ENCODE measurements around the gene GOLGA6L10. TPM values are rescaled to one million over a fixed set of nuclear protein-coding genes. Genes with fewer than 3 reads are reported as not detected.
"Not testable (repeated sequence)": the region's sequence is repeated elsewhere in the genome, so short reads cannot be mapped to it uniquely, and the experiment has no call there.

GOLGA6L10 gene
- total RNA-seq, 1 donor from 2014 or later = 1.2 TPM

DNA sequence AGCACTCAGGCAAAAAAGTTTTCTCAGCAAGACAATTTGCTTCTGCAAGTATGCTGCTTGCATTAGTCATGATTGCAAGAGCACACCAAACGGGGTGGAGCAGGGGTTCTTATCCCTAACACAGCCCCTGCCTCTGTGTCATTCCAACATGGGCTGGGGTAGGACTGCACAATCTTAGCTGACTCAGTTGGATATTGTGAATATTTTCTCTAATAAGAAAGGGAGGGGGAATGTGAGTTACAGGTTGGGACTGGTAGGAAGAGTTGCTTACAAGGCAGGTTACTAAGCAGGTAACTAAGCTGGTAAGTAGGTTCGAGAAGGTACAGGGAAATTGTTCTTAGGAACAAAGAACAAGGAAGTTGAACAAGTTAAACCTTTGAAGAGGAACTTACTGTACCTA lies 24.4 kb upstream of the GOLGA6L10 start:
- H3K27ac Mint-ChIP-seq; H3K4me3 Mint-ChIP-seq; ATAC-seq (ENCODE audit: low read depth): not testable (repeated sequence)

DNA sequence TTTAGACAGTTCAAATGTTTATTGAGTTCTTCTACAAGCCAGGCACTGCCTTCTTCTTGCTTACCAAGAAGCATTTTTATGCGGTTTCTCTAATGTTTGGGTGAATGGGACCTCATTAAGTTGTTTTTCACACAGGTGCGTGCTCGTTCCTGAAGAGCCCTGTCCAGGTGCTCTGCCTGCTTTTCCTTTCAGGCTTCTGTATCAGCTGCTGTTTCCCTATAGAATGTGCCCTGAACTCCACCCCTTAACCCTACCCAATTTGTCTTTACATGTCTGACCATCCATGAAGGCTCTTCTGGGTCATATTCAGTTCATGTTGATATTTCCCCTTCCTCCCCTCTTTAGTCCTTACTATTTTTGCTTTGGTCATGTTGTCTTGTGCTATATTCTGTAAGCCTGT lies 22.4 kb upstream of the GOLGA6L10 start:
- ATAC-seq (ENCODE audit: low read depth) = no peak
- DNase-seq = no peak
- Mint-ChIP-seq H3K27ac (no peak overlapping the region), H3K9me3 (no peaks in the 10 kb centered on the region), H3K27me3 (peaks cover 4% of the 10 kb centered on the region), H3K36me3 (ENCODE audit: low read depth) (no peaks in the 10 kb centered on the region), H3K4me1 (peaks cover 2% of the 10 kb centered on the region), H3K4me3 (no peak overlapping the region)
- intact Hi-C loops (cut with micrococcal nuclease) = no loop called here
- TF ChIP-seq CTCF (IDR thresholded peaks at IDR 0.05) = no peak
- ChIA-PET CTCF (no interaction called here), POLR2A (no interaction called here)

More for the DNA sequence above, 24.4 kb upstream of the GOLGA6L10 start:
- H3K9me3 Mint-ChIP-seq; DNase-seq; POLR2A ChIA-PET; CTCF ChIA-PET; H3K4me1 Mint-ChIP-seq; H3K27me3 Mint-ChIP-seq; intact Hi-C loops (cut with micrococcal nuclease); H3K36me3 Mint-ChIP-seq (ENCODE audit: low read depth): not testable (repeated sequence)

- H3K9me3 Mint-ChIP-seq; ATAC-seq (ENCODE audit: low read depth); POLR2A ChIA-PET; CTCF ChIA-PET; DNase-seq; H3K36me3 Mint-ChIP-seq (ENCODE audit: low read depth); H3K27ac Mint-ChIP-seq; H3K4me1 Mint-ChIP-seq; intact Hi-C loops (cut with micrococcal nuclease); H3K27me3 Mint-ChIP-seq; H3K4me3 Mint-ChIP-seq: not testable (repeated sequence)
Observed at GRCh38 chr15:82367790-82368189, 18.5 kb upstream of the GOLGA6L10 start.

DNA sequence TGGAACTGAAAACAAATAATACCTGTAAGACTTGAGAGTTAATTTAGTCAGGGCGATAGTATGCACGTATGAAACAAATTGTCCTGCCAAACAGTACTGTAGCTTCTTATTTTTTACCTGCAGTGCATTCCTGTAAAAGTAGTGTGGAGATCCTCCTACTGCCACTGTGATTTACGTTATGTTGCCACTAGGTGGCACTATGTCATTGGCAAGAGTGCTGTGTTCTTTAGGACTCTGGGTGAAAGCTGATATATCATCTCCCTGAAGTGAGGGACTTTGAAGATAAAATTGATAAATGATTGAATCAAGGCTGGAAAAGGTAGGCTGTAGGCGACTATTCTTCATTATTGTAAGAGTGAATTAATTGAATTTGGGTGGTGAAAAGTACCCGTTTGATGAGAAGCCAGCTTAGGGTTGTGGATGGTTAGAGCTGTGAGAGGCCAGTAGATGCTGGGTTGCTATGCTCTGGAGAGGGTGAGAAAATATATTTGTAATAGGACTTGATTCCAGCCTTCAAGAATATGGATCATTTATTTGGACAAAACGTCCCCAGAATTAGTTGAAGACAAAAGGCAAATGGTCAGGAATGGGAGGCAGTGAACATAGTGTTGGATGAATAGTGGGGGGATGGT lies 16.5 kb upstream of the GOLGA6L10 start:
- intact Hi-C loops (cut with micrococcal nuclease); H3K27ac Mint-ChIP-seq: not testable (repeated sequence)

DNA sequence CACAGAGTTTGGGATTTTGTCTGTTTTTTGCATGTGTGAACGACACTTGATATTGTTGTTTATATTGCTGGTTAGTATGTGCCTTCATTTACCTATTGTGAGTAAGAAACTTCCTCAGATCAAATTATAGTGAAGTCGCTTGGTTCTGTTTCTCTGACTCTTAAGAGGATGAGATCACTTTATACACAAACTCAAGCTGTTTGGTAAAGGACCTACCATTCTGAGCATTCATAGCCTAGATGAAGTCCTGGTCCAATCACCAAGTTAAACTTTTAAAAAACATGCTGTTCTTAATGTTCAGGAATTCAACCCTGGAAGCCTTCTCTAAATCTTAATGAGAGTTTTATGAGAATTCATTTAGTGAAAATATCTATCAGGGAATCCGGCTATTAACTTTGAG lies 15.3 kb upstream of the GOLGA6L10 start:
- H3K27ac Mint-ChIP-seq; H3K27me3 Mint-ChIP-seq; CTCF ChIA-PET; H3K36me3 Mint-ChIP-seq (ENCODE audit: low read depth); POLR2A ChIA-PET; intact Hi-C loops (cut with micrococcal nuclease); H3K9me3 Mint-ChIP-seq; DNase-seq; H3K4me3 Mint-ChIP-seq; H3K4me1 Mint-ChIP-seq; ATAC-seq (ENCODE audit: low read depth): not testable (repeated sequence)

More for the DNA sequence above, 16.5 kb upstream of the GOLGA6L10 start:
- H3K27me3 Mint-ChIP-seq; DNase-seq; H3K4me1 Mint-ChIP-seq; H3K4me3 Mint-ChIP-seq; CTCF ChIA-PET; H3K9me3 Mint-ChIP-seq; H3K36me3 Mint-ChIP-seq (ENCODE audit: low read depth); POLR2A ChIA-PET: not testable (repeated sequence)
- peak; percentile 93 for ATAC-seq (ENCODE audit: low read depth)

DNA sequence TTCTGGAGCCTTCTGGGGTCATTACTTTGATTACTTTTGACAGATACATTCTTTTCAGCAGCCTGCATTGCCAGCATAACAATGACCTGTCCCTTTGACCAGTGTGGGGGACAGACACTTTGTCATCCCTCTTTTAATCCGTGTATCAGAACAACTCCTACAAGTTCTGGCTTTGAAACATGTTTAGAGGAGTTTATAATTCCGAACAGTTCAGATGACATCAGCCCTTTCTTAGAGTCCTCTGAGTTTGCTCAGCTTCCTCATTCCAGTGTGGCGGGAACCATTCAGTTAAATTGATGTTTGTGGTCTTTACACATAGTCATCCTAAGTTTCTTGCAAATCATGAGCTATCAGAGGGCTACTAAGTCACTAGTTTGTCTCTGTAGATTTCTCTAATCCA lies 13.5 kb upstream of the GOLGA6L10 start:
- CTCF ChIA-PET; H3K9me3 Mint-ChIP-seq; ATAC-seq (ENCODE audit: low read depth); H3K4me3 Mint-ChIP-seq; H3K4me1 Mint-ChIP-seq; H3K27ac Mint-ChIP-seq; POLR2A ChIA-PET; H3K36me3 Mint-ChIP-seq (ENCODE audit: low read depth); H3K27me3 Mint-ChIP-seq; DNase-seq; intact Hi-C loops (cut with micrococcal nuclease): not testable (repeated sequence)

- H3K4me1 Mint-ChIP-seq; H3K9me3 Mint-ChIP-seq; H3K36me3 Mint-ChIP-seq (ENCODE audit: low read depth); H3K27me3 Mint-ChIP-seq; ATAC-seq (ENCODE audit: low read depth); CTCF ChIA-PET; H3K4me3 Mint-ChIP-seq; intact Hi-C loops (cut with micrococcal nuclease); DNase-seq; POLR2A ChIA-PET; H3K27ac Mint-ChIP-seq: not testable (repeated sequence)
Observed at GRCh38 chr15:82360618-82361017, 11.3 kb upstream of the GOLGA6L10 start.

DNA sequence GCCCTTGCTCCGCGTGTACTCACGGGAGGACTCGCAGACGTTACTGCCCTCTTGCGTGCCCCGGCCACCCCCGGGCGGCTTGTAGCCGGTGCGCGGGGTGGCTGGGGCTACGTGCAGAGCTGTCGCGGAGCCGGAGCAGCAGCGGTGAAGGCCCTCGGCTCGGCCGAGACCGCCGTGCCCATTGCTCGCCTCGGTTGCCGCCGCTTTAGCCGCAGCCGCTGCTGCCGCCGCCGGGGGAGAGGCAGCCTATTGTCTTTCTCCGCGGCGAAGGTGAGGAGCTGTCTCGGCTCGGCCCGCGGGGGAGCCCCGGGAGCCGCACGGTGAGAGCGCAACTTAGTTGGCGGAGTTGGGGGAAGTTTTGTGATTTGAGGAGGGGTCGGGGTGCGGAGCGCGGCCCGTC lies 5.8 kb upstream of the GOLGA6L10 start:
- H3K27me3 Mint-ChIP-seq; H3K4me1 Mint-ChIP-seq; DNase-seq; H3K36me3 Mint-ChIP-seq (ENCODE audit: low read depth); ATAC-seq (ENCODE audit: low read depth); H3K4me3 Mint-ChIP-seq; intact Hi-C loops (cut with micrococcal nuclease); H3K27ac Mint-ChIP-seq; CTCF ChIA-PET; POLR2A ChIA-PET; H3K9me3 Mint-ChIP-seq: not testable (repeated sequence)

- ATAC-seq (ENCODE audit: low read depth); intact Hi-C loops (cut with micrococcal nuclease); DNase-seq; CTCF ChIA-PET; H3K4me1 Mint-ChIP-seq; H3K27ac Mint-ChIP-seq; POLR2A ChIA-PET; H3K4me3 Mint-ChIP-seq; H3K36me3 Mint-ChIP-seq (ENCODE audit: low read depth); H3K9me3 Mint-ChIP-seq; H3K27me3 Mint-ChIP-seq: not testable (repeated sequence)
Observed at GRCh38 chr15:82354546-82354945, 5.3 kb upstream of the GOLGA6L10 start.

GRCh38 chr15:82347645-82348044 lies 1.6 kb downstream of the GOLGA6L10 start:
- DNase-seq; H3K36me3 Mint-ChIP-seq (ENCODE audit: low read depth); H3K4me3 Mint-ChIP-seq; intact Hi-C loops (cut with micrococcal nuclease); H3K27ac Mint-ChIP-seq; CTCF ChIA-PET; H3K4me1 Mint-ChIP-seq; ATAC-seq (ENCODE audit: low read depth); H3K9me3 Mint-ChIP-seq; POLR2A ChIA-PET; H3K27me3 Mint-ChIP-seq: not testable (repeated sequence)

DNA sequence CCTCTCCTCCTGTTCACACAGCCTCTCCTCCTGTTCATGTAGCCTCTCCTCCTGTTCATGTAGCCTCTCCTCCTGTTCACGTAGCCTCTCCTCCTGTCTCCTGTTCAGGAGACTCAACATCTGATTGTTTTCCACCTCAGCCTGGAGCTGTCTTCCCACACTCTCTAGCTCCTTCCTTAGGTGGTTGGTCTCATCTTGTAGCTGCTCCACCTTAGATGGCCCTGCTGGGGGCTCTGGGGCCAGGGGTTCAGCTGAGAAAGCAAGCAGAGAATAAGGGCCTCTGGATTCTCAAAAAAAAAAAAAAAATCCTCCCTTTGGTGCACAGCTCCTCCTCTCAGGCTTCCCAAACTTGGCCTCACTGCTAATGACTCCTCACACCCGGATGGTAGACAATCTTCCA lies 4.1 kb downstream of the GOLGA6L10 start:
- H3K9me3 Mint-ChIP-seq; H3K36me3 Mint-ChIP-seq (ENCODE audit: low read depth); intact Hi-C loops (cut with micrococcal nuclease); POLR2A ChIA-PET; H3K27me3 Mint-ChIP-seq; DNase-seq; ATAC-seq (ENCODE audit: low read depth); H3K4me1 Mint-ChIP-seq; H3K27ac Mint-ChIP-seq; H3K4me3 Mint-ChIP-seq; CTCF ChIA-PET: not testable (repeated sequence)

DNA sequence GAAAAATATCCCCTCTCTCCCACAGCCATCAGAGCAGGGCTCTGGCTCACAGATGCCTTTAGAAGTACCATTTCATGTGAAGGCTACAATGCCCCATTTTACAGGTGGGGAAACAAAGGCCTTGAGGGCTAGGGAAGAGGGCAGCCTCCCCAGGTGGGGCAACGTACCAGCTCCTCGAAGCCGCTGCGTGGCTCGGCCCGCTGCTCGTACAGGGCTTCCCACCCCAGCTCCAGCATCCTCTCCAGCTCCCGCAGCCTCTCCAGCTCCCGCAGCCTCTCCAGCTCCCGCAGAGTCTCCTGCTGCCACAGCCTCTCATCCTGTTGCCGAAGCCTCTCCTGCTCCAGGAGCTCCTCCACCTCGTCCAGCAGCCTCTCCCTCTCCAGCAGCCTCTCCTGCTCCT lies 4.9 kb downstream of the GOLGA6L10 start:
- H3K27me3 Mint-ChIP-seq; H3K27ac Mint-ChIP-seq; H3K9me3 Mint-ChIP-seq; H3K4me3 Mint-ChIP-seq; H3K4me1 Mint-ChIP-seq; intact Hi-C loops (cut with micrococcal nuclease); DNase-seq; CTCF ChIA-PET; H3K36me3 Mint-ChIP-seq (ENCODE audit: low read depth); ATAC-seq (ENCODE audit: low read depth); POLR2A ChIA-PET: not testable (repeated sequence)

All from activated B cell treated with CpG ODN at 0.5 μM for 24 hours (primary cell).